Activated B cell treated with CpG ODN at 0.5 μM for 24 hours (primary cell): Measurements from ENCODE around the gene PRDM16. TPM values are rescaled to one million over a fixed set of nuclear protein-coding genes. Genes with fewer than 3 reads are reported as not detected.

ENCODE experiments used
- ATAC-seq: fragments of 200-7000 bp; cut with Tn5 transposase; one replicate; pipeline ENCODE4 v1.10.0; 2021; ENCODE audit warnings: low read depth, mild to moderate bottlenecking, moderate library complexity
- CTCF ChIA-PET: fragments of 350-600 bp; sonication (Branson Sonifier 250); formaldehyde crosslinking; loops from one replicate; lab custom pipeline; 2021; ENCODE audit warnings: antibody characterized with exemption; lab: Charles Lee
- POLR2A ChIA-PET: fragments of 350-600 bp; sonication (Branson Sonifier 250); formaldehyde crosslinking; loops from one replicate; lab custom pipeline; 2021; ENCODE audit warnings: antibody characterized with exemption; lab: Charles Lee
- DNase-seq: peaks from one replicate; pipeline ENCODE4 v3.0.0; 2022
- H3K27ac Mint-ChIP-seq: one replicate; pipeline ENCODE4 v1.8.0; 2020; ENCODE audit warnings: mixed read lengths
- H3K27me3 Mint-ChIP-seq: one replicate; pipeline ENCODE4 v1.8.0; 2021; ENCODE audit warnings: mixed read lengths
- H3K36me3 Mint-ChIP-seq: one replicate; pipeline ENCODE4 v1.8.0; 2021; ENCODE audit warnings: low read depth, mixed read lengths
- H3K4me1 Mint-ChIP-seq: one replicate; pipeline ENCODE4 v1.8.0; 2021; ENCODE audit warnings: mixed read lengths
- H3K4me3 Mint-ChIP-seq: one replicate; pipeline ENCODE4 v1.8.0; 2020; ENCODE audit warnings: mild to moderate bottlenecking, mixed read lengths
- H3K9me3 Mint-ChIP-seq: one replicate; pipeline ENCODE4 v1.8.0; 2020; ENCODE audit warnings: mixed read lengths
- CTCF ChIP-seq: fragments of 200-600 bp; IDR thresholded peaks from one replicate; pipeline ENCODE4 v1.8.0; 2022; ENCODE audit warnings: antibody characterized with exemption, mild to moderate bottlenecking
- intact Hi-C: fragments of 100-400 bp; cut with micrococcal nuclease; formaldehyde crosslinking; loops from one replicate; pipeline ENCODE4 v1.15.1; 2024
- total RNA-seq: library from RNA; stranded (reverse); gene quantifications from 2 replicates; pipeline ENCODE4 v1.2.3, GENCODE V29; 2022

Gene PRDM16
- total RNA-seq, 1 donor from 2014 or later: not detected

GRCh38 chr1:3212453-3213355 lies 143.7 kb downstream of the PRDM16 start:
- Mint-ChIP-seq H3K36me3 (no peaks in the 10 kb centered on the region), H3K9me3 (no peaks in the 10 kb centered on the region), H3K27ac (no peak overlapping the region), H3K4me1 (no peaks in the 10 kb centered on the region), H3K4me3 (no peak overlapping the region), H3K27me3 (peaks cover 3% of the 10 kb centered on the region)
- no peak for DNase-seq
- ChIA-PET CTCF (no interaction called here), POLR2A (no interaction called here)
- TF ChIP-seq CTCF: no peak
- ATAC-seq: no peak
- intact Hi-C loops: no loop called here

GRCh38 chr1:3213730-3214129 lies 144.7 kb downstream of the PRDM16 start:
- Mint-ChIP-seq H3K9me3 (no peaks in the 10 kb centered on the region), H3K27ac (no peak overlapping the region), H3K27me3 (peaks cover 3% of the 10 kb centered on the region), H3K36me3 (no peaks in the 10 kb centered on the region), H3K4me3 (no peak overlapping the region), H3K4me1 (no peaks in the 10 kb centered on the region)
- TF ChIP-seq CTCF: no peak
- CTCF ChIA-PET: no interaction called here
- POLR2A ChIA-PET: no interaction called here
- DNase-seq (no peak), ATAC-seq (no peak)
- intact Hi-C loops: no loop called here

GRCh38 chr1:3215198-3216014 lies 146.4 kb downstream of the PRDM16 start:
- CTCF ChIA-PET: no interaction called here
- Mint-ChIP-seq H3K4me3 (no peak overlapping the region), H3K27ac (no peak overlapping the region), H3K36me3 (no peaks in the 10 kb centered on the region), H3K4me1 (no peaks in the 10 kb centered on the region), H3K9me3 (no peaks in the 10 kb centered on the region), H3K27me3 (peaks cover 3% of the 10 kb centered on the region)
- no peak for TF ChIP-seq CTCF
- intact Hi-C loops: no loop called here
- POLR2A ChIA-PET: no interaction called here
- no peak for ATAC-seq
- no peak for DNase-seq

- no peak for TF ChIP-seq CTCF
- DNase-seq (no peak), ATAC-seq (no peak)
- intact Hi-C loops: no loop called here
- H3K9me3 Mint-ChIP-seq: no peaks in the 10 kb centered on the region
- no peak overlapping the region for H3K27ac Mint-ChIP-seq
- POLR2A ChIA-PET: no interaction called here
- H3K36me3 Mint-ChIP-seq: no peaks in the 10 kb centered on the region
- H3K27me3 Mint-ChIP-seq: peaks cover 3% of the 10 kb centered on the region
- CTCF ChIA-PET: no interaction called here
- H3K4me3 Mint-ChIP-seq: no peak overlapping the region
- no peaks in the 10 kb centered on the region for H3K4me1 Mint-ChIP-seq
Observed at GRCh38 chr1:3216015-3216391, 147.0 kb downstream of the PRDM16 start.

GRCh38 chr1:3217181-3217641 lies 148.2 kb downstream of the PRDM16 start:
- Mint-ChIP-seq H3K4me3 (no peak overlapping the region), H3K4me1 (peaks cover 5% of the 10 kb centered on the region), H3K9me3 (no peaks in the 10 kb centered on the region), H3K36me3 (no peaks in the 10 kb centered on the region), H3K27me3 (peaks cover 3% of the 10 kb centered on the region), H3K27ac (no peak overlapping the region)
- no peak for DNase-seq
- ChIA-PET CTCF (no interaction called here), POLR2A (no interaction called here)
- ATAC-seq: no peak
- intact Hi-C loops: no loop called here
- TF ChIP-seq CTCF: no peak
